Measurements from ENCODE around the gene ACVR1B.

The ACVR1B gene

GRCh38 chr12:51917746-51918453 lies 33.6 kb upstream of the ACVR1B start:
- DNase-seq: no peak

- DNase-seq: no peak
Measured at GRCh38 chr12:51920046-51920445, 31.5 kb upstream of the ACVR1B start.

GRCh38 chr12:51921017-51921725 lies 30.3 kb upstream of the ACVR1B start:
- no peak for DNase-seq

GRCh38 chr12:51922146-51922545 lies 29.4 kb upstream of the ACVR1B start:
- no peak for DNase-seq

- no peak for DNase-seq
Measured at GRCh38 chr12:51922762-51923505, 28.6 kb upstream of the ACVR1B start.

GRCh38 chr12:51923506-51924365 lies 27.8 kb upstream of the ACVR1B start:
- DNase-seq: peak; percentile 51

GRCh38 chr12:51924551-51925319 lies 26.8 kb upstream of the ACVR1B start:
- DNase-seq: no peak

GRCh38 chr12:51925346-51926063 lies 26.0 kb upstream of the ACVR1B start:
- DNase-seq: no peak

- DNase-seq: no peak
Measured at GRCh38 chr12:51926064-51926632, 25.4 kb upstream of the ACVR1B start.

GRCh38 chr12:51926718-51927117 lies 24.8 kb upstream of the ACVR1B start:
- DNase-seq: peak; percentile 29

- no peak for DNase-seq
Measured at GRCh38 chr12:51932218-51933076, 19.1 kb upstream of the ACVR1B start.

GRCh38 chr12:51934080-51934479 lies 17.4 kb upstream of the ACVR1B start:
- no peak for DNase-seq

GRCh38 chr12:51937926-51938325 lies 13.6 kb upstream of the ACVR1B start:
- DNase-seq: no peak

- no peak for DNase-seq
Measured at GRCh38 chr12:51938726-51939125, 12.8 kb upstream of the ACVR1B start.

- DNase-seq: no peak
Measured at GRCh38 chr12:51941011-51941581, 10.4 kb upstream of the ACVR1B start.

- no peak for DNase-seq
Measured at GRCh38 chr12:51941604-51942003, 9.9 kb upstream of the ACVR1B start.

- no peak for DNase-seq
Measured at GRCh38 chr12:51942056-51942455, 9.4 kb upstream of the ACVR1B start.

GRCh38 chr12:51942501-51943000 lies 8.9 kb upstream of the ACVR1B start:
- no peak for DNase-seq

GRCh38 chr12:51943346-51943745 lies 8.2 kb upstream of the ACVR1B start:
- no peak for DNase-seq

Measured in T-helper 9 cell (primary cell).